ENCODE data around the gene CFAP74.
"Not testable (repeated sequence)": the region's sequence is repeated elsewhere in the genome, so short reads cannot be mapped to it uniquely, and the experiment has no call there.

The CFAP74 gene

DNA sequence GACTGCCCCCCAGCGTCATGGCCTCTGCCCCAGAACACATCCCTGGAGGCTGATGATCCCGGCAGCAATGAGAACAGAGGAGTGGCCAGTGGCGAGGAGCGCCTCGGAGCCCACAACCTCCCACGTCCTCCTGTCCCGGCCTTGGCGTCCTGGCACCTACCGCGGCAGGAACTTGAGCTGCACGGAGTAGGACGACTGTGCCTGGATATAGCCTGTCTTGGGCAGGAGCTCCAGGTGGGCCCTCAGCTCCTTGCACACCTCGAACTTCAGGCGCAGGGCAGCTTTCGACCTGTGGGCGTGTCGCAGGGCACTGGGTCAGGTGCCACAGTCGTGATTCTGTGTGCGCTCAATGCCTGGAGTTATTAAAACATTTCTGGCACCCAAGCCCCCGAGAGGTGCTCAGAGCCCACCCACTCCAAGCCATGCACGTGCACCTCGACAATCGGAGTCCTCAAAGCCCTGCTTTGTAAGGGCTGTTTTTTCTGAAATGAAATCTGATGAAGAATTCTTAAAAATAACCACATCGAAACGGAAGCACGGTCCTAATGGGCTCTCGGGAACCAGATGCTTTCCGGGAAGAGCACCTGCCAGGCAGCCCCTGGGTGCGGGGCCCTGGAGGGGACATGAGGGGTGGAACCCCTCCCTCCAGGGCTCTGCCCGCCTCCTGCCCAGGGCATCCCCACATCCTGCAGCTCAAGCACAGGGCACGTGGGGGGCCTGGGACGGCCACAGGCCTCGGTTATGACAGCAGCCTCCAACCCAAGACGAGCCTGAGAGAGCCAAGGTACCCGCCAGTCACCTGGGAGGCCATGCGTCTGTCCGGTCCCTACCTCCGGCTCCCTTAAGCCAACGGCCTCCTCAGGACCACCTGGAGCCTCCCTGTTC lies 61.5 kb downstream of the CFAP74 start:
- ATAC-seq (replicated peaks) = no peak
- H3K36me3 Mint-ChIP-seq = no peaks in the 10 kb centered on the region
- H3K4me1 Mint-ChIP-seq = peaks cover 5 to 7% of the 10 kb centered on the region in 2 donors
- no peak overlapping the region for H3K27ac Mint-ChIP-seq
- no peak for DNase-seq
- no peaks in the 10 kb centered on the region for H3K9me3 Mint-ChIP-seq
- peaks cover 4 to 9% of the 10 kb centered on the region in 2 donors for H3K27me3 Mint-ChIP-seq
- no peak overlapping the region for H3K4me3 Mint-ChIP-seq

DNA sequence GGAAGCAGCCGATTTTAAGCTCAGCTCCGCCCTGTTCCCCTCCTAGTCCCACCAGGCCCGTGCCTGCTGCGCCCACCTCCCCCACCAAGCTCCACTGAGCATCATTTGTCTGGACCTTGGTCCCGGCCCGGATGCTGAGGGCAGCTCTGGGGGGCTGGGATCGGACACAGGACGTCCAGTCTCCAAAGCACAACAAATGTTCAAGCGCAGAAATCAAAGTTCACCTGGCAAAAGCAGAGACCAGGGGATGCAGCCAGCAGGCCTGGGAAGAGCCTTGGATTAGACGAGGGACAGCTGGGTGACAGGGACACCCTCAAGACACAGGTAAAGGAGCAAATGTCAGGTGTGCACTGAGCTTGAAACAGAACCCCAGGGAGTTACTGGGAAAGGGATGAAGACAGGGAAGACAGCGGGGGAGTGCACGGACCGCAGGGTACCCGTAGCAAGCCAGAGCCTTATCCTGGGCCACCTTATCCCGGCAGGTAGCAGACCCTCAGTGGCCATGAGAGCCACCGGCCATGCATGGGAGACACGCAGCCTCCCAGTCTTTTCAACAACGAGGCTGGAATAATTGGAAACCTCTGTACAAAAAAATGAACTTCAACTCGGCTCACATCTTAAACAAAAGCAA lies 62.3 kb downstream of the CFAP74 start:
- Mint-ChIP-seq H3K9me3 (no peaks in the 10 kb centered on the region), H3K36me3 (no peaks in the 10 kb centered on the region), H3K4me1 (peaks cover 5 to 7% of the 10 kb centered on the region in 2 donors), H3K4me3 (no peak overlapping the region), H3K27me3 (peaks cover 4 to 9% of the 10 kb centered on the region in 2 donors), H3K27ac (no peak overlapping the region)
- DNase-seq (no peak), ATAC-seq (replicated peaks) (no peak)

DNA sequence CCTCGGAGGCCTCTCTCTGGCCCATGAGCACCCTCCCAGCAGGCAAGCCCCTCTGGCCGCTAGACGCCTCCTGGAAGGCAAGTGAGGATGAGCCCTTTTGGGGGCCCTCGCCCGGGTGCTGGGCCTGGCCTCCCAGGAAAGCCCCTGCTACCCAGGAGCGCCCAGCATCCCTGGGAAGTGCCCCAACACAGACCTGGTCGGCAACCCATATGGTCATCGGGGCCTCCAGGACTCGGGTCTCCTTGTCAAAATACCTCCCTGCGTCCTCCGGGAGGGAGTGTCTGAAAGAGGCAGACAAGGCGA lies 63.5 kb downstream of the CFAP74 start:
- ATAC-seq (replicated peaks) = no peak
- Mint-ChIP-seq H3K36me3 (no peaks in the 10 kb centered on the region), H3K4me1 (peaks cover 5 to 7% of the 10 kb centered on the region in 2 donors)

DNA sequence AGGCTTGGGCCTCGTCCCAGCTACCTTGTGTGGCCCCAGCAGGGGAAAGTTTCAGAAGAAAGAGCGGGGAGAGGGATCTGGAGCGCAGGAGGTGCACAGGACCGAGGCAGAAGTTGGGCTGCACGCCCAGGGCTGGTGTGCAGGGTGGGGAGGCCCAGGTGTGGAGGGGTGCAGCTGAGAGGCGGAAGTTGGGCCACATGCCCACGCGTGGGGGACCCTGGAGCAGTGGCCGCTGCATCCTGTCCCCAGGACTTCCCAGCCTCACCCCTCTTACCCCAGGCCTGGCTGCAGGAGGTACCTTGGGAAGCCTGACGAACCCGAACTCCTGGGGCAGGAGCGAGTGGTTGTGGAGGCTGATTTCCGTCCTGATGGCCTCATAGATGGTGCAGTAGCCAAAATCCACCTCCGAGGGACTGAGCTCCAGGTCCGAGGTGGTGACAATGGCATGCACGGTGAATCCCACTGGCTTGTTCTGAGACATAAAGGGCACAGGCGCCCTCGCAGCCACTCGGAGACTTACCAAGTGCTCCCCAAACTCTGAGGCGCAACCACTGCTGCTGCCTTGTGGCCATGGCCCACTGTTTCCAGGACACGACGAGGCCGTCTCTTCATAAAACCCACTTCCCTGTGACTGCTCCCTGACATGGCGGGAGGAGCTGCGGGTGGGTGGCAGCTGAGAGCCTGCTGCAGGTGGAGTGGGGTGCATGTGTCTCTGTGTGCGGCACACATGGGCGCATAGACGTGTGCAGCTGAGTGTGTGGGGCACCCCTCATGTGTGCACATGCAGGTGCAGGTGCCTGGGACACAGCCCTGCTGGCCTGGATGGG lies 64.1 kb downstream of the CFAP74 start:
- Mint-ChIP-seq H3K27ac (no peak overlapping the region), H3K9me3 (peaks cover 2 to 5% of the 10 kb centered on the region in 2 donors), H3K36me3 (no peaks in the 10 kb centered on the region), H3K4me1 (peaks cover 5 to 7% of the 10 kb centered on the region in 2 donors), H3K27me3 (peaks cover 4 to 9% of the 10 kb centered on the region in 2 donors), H3K4me3 (no peak overlapping the region)
- ATAC-seq (replicated peaks) = no peak
- no peak for DNase-seq

More for the DNA sequence above, 63.5 kb downstream of the CFAP74 start:
- Mint-ChIP-seq H3K27me3 (peaks cover 4 to 9% of the 10 kb centered on the region in 2 donors), H3K4me3 (no peak overlapping the region), H3K27ac (no peak overlapping the region), H3K9me3 (no peaks in the 10 kb centered on the region)
- DNase-seq = no peak

DNA sequence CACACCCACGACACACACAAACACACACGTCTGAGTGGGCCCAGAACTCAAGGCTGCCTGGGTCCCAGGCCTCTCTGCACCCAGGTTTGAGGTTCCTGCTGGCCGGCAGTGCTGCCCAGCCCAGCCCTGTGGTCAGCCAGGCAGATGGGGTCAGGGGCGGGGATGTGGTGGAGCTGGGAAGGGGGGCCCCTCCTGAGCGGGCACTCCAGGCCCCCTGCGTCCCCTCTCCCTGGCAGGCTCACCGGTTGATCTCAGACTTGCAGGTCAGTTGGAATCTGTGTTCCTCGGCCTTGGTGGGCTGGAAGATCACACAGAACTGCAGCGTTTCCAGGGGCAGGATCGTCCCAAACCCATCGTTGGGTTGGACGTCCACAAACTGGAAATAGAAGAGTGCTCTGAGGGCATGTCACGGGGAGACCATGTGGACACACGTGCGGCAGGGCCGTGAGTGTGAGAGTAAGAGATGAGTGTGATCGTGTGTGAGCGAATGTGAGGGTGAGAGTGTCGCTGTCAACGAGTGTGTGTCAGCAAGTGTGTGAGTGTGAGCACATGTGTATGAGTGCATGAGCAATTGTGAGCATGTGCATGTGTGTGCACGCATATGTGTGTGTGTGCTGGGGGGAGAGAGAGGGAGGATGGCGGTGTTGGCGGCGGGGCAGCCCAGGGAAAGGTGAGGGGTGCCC lies 64.8 kb downstream of the CFAP74 start:
- H3K27ac Mint-ChIP-seq = no peak overlapping the region
- peaks cover 1% of the 10 kb centered on the region in 2 donors for H3K4me1 Mint-ChIP-seq
- no peaks in the 10 kb centered on the region for H3K36me3 Mint-ChIP-seq
- peaks cover 6 to 11% of the 10 kb centered on the region in 2 donors for H3K9me3 Mint-ChIP-seq
- ATAC-seq (replicated peaks) (no peak), DNase-seq (no peak)
- H3K4me3 Mint-ChIP-seq = no peak overlapping the region
- peaks cover 0 to 1% of the 10 kb centered on the region in 2 donors for H3K27me3 Mint-ChIP-seq

DNA sequence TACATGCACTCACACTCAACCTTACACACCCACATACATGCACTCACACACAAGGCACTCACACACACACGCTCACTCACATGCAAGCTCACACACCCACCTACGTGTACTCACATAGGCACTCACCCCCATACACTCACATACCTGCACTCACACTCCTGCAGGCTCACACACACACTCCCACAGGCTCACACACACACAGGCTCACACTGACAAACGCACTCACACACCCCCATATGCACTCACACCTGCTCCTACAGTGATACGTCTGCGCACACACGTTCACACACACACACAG lies 65.4 kb downstream of the CFAP74 start:
- H3K27me3 Mint-ChIP-seq = no peaks in the 10 kb centered on the region
- no peaks in the 10 kb centered on the region for H3K4me1 Mint-ChIP-seq
- peaks cover 6 to 11% of the 10 kb centered on the region in 2 donors for H3K9me3 Mint-ChIP-seq
- H3K36me3 Mint-ChIP-seq = no peaks in the 10 kb centered on the region
- DNase-seq (no peak), ATAC-seq (replicated peaks) (no peak)
- no peak overlapping the region for H3K4me3 Mint-ChIP-seq
- no peak overlapping the region for H3K27ac Mint-ChIP-seq

DNA sequence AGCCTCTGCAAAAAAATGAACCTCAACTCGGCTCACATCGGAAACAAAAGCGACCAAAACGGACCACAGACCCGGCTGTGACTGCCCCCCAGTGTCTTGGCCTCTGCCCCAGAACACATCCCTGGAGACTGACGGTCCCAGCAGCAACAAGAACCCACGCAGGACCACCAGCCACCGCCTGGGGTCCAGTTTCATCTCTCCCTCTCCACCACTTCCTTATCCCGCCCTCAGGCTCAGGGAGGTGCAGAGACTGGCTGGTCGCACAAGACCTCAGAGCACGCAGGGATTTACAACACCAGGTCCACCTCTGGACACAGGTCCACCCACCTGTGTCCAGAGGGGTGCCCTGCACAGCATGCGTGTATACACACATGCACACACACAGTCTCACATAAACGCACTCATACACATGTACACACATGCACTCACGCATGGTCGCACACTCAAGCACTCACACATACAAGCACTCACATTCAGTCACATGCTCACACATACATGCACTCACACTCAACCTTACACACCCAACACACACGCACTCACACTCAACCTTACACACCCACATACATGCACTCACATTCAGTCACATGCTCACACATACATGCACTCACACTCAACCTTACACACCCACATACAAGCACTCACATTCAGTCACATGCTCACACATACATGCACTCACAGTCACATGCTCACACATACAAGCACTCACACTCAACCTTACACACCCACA lies 65.9 kb downstream of the CFAP74 start:
- Mint-ChIP-seq H3K36me3 (no peaks in the 10 kb centered on the region), H3K27me3 (no peaks in the 10 kb centered on the region), H3K4me1 (no peaks in the 10 kb centered on the region), H3K4me3 (no peak overlapping the region), H3K9me3 (peaks cover 6 to 11% of the 10 kb centered on the region in 2 donors), H3K27ac (no peak overlapping the region)
- DNase-seq = no peak
- no peak for ATAC-seq (replicated peaks)

DNA sequence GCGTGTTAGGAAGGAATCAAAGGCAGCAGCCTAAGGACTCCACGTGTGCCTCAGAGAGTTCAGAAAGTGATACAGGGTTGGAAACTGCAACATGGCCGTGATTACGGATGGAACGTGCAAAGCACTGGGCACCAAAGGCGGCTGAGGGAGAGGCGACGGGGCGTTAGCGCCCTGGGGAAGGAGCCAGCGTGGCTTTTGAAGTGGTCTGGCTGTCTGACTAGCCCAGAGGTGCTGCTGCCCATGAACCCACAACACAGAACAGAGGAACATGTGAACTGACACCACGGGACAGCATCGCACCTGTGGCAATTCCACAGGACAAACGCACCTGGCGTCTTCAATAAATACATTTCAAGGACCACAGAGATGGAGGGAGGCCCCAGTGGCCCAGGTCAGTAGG lies 66.5 kb downstream of the CFAP74 start:
- H3K9me3 Mint-ChIP-seq = peaks cover 6 to 11% of the 10 kb centered on the region in 2 donors
- H3K4me3 Mint-ChIP-seq = no peak overlapping the region
- ATAC-seq (replicated peaks) (no peak), DNase-seq (no peak)
- H3K27me3 Mint-ChIP-seq = no peaks in the 10 kb centered on the region
- H3K4me1 Mint-ChIP-seq = no peaks in the 10 kb centered on the region
- H3K27ac Mint-ChIP-seq = no peak overlapping the region
- no peaks in the 10 kb centered on the region for H3K36me3 Mint-ChIP-seq

DNA sequence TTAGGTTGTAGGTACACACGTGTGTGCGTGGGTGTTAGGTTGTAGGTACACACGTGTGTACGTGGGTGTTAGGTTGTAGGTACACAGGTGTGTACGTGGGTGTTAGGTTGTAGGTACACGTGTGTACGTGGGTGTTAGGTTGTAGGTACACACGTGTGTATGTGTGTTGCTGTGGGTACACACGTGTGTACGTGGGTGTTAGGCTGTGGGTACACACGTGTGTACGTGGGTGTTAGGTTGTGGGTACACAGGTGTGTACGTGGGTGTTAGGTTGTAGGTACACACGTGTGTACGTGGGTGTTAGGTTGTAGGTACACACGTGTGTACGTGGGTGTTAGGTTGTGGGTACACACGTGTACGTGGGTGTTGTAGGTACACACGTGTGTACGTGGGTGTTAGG lies 68.7 kb downstream of the CFAP74 start:
- H3K36me3 Mint-ChIP-seq; ATAC-seq (replicated peaks); H3K4me1 Mint-ChIP-seq; H3K27me3 Mint-ChIP-seq; DNase-seq; H3K27ac Mint-ChIP-seq; H3K4me3 Mint-ChIP-seq: not testable (repeated sequence)
- peaks cover 6 to 11% of the 10 kb centered on the region in 2 donors for H3K9me3 Mint-ChIP-seq

DNA sequence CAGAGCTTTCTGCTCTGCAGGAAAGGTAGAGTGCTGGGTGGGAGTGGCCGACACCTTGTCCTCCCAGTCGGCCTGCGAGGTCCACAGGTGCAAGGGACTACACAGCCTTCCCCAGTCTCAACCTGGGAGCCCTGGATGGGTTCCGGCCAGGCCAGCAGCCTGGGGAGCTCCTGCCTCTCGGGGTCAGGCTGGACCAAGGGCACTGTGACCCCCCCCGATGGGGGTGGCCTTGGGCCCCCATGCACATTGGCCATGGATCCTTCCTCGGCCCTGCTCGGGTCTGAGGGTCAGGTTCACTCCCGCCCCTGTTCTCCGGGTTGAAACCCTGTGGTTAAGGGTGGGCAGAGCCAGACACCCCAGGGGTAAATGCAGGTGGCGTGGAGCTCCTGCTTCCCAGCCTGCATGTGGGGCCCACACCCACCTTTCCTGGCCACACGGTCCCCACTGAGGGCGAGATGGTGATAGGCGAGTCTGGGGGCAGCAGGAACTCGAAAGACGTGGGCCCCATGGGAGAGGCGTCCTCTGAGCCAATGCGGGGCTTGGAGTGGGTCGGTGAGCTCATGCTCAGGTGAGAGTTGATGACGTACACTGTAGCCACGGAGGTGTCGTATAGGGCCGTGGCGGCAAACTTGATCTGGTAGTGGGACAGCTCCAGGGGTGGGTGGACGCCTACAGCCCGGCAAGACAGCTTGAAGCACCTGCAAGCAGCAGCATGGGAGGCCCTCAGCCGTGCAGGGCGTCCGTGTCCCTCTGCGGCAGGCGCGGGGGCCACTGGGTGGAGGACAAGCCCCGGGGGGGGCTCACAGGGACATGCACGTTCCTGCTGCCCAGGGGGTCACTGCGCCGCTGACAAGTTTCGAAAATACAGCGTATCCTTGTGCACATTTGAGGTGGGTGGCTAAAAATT lies 73.7 kb downstream of the CFAP74 start:
- peaks cover 0 to under 1% of the 10 kb centered on the region in 2 donors for H3K4me1 Mint-ChIP-seq
- DNase-seq (no peak), ATAC-seq (replicated peaks) (no peak)
- H3K27ac Mint-ChIP-seq = no peak overlapping the region
- no peak overlapping the region for H3K4me3 Mint-ChIP-seq
- peaks cover 5 to 9% of the 10 kb centered on the region in 2 donors for H3K9me3 Mint-ChIP-seq
- H3K36me3 Mint-ChIP-seq = no peaks in the 10 kb centered on the region
- H3K27me3 Mint-ChIP-seq = peaks cover 11 to 31% of the 10 kb centered on the region in 2 donors

DNA sequence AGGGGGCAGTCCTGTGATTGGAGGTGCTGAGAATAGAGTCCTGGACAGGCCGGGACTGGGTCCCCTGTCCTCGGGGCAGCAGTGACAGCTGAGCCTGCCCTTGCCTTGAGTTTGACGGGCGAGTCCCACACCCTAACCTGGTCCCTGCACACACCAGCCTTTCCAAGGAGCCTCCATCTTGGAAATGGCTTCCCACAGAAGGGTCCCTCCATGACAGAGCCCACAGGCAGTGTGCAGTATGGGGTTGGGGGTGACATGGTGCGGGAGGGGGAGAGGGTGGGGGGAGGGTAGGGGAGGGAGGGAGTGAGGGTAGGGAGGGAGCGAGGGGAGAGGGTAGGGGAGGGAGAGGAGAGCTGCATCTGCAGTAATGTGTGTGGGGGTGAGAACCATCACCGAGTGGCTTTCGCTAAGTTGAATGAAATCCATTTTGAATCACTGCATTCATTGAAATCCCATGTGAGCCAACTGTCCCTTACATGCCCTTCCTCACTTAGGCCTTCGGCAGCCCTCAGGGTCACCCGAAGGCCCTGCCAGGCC lies 74.4 kb downstream of the CFAP74 start:
- Mint-ChIP-seq H3K27ac (no peak overlapping the region), H3K27me3 (peaks cover 15 to 37% of the 10 kb centered on the region in 2 donors), H3K4me1 (peaks cover 0 to 4% of the 10 kb centered on the region in 2 donors), H3K4me3 (no peak overlapping the region), H3K9me3 (peaks cover 2 to 3% of the 10 kb centered on the region in 2 donors), H3K36me3 (no peaks in the 10 kb centered on the region)
- DNase-seq (no peak), ATAC-seq (replicated peaks) (no peak)

DNA sequence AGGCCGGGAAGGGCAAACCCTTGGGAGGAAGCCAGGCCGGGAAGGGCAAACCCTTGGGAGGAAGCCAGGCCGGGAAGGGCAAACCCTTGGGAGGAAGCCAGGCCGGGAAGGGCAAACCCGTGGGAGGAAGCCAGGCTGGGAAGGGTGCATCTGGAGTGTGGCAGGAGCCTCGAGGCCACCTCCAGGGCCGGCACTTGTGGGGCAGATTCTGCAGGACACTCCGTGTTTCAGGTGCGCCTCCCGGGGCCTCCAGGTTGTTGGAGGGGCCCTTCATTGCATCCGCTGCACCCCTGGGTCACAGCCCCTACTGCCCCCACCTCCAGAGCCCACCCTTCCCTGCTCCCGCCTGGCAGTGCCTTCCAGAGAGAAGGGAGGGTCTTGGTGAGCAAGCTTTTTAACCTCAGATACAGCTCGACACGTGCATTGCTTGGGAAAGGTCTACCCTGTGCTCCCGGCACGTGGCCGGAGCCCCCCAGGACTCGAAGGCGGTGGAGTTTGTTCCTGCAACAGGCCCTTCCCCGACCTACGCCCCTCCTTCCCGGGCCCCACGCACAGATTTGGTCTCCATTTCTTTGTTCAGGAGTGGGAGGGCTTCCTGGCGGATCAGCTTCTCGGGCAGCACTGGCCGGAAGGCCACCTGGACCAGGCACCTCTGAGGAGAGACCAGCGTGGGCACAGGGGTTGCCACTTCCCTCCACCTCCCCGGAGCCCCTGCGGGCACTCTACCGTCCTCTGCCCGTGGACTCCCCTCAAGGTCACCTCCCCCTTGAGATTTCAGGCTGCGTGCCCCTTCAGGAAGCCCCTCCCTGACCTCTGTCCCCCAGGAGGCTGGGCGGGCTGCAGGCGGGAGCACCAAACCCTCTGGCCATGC lies 75.1 kb downstream of the CFAP74 start:
- Mint-ChIP-seq H3K27me3 (peaks cover 15 to 37% of the 10 kb centered on the region in 2 donors), H3K27ac (no peak overlapping the region), H3K36me3 (no peaks in the 10 kb centered on the region), H3K9me3 (no peaks in the 10 kb centered on the region), H3K4me1 (peaks cover 0 to 4% of the 10 kb centered on the region in 2 donors), H3K4me3 (no peak overlapping the region)
- DNase-seq = no peak
- no peak for ATAC-seq (replicated peaks)
